ENCODE measurements around the gene KRT86.

DNA sequence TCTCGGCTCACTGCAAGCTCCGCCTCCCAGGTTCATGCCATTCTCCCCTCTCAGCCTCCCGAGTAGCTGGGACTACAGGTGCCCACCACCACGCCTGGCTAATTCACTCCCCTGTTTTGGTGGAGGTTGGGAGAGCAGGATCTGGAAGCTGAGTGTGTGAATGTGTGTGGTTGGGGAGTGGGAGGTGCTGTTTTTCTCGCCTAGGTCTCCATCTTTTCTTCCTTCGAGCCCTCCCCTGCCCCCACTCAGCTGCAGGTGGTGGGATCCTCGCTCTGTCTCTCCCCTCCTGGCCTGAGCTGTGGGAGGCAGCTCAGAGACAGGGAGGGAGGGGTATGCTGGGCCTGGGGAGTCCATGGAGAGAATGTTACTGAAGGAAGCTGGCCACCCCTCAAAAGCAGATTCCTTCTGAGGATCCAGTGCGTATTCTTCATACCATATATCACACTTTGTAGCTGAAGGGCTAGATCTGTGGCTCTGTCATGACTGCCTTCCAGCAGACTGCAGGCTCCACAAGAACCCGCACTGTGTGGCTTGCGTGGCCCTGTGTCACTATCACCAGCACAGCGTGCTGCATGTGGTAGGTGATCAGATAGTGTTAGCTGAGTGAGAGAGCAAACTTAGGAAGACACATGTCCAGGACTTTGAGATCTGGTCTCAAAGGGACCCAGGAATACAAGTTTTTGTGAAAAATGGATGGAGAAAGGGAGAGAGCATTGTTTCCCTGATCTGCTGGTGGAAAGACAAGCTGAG lies 44.0 kb downstream of the KRT86 start:
- TF ChIP-seq CTCF (IDR thresholded peaks at IDR 0.05) (no peak), POLR2A (IDR thresholded peaks at IDR 0.05) (no peak)
